HepG2 (cell line): ENCODE data around the gene KRT12. TPM values are rescaled to one million over a fixed set of nuclear protein-coding genes. Genes with fewer than 3 reads are reported as not detected.

ENCODE experiments used
- CC2D1A ChIP-seq: sonication (generic); formaldehyde crosslinking; IDR thresholded peaks from 2 replicates; pipeline ENCODE4 v1.8.1; 2023; ENCODE audit warnings: mild to moderate bottlenecking, missing genetic modification reagents
- HMG20B ChIP-seq: conservative IDR thresholded peaks from 2 replicates; pipeline ENCODE4 v1.6.1; 2016; ENCODE audit warnings: missing genetic modification reagents, missing compliant biosample characterization
- HOXA5 ChIP-seq: sonication (generic); formaldehyde crosslinking; IDR thresholded peaks from 2 replicates; pipeline ENCODE4 v1.4.0; 2020; ENCODE audit warnings: missing genetic modification reagents
- KLF16 ChIP-seq, 2 experiments: sonication (generic) in 1 of 2; formaldehyde crosslinking in 1 of 2; IDR thresholded peaks; 2 replicates each; pipeline versions ENCODE4 v1.6.1 to v1.8.0; 2016 to 2023; ENCODE audit warnings: missing genetic modification reagents in 2 of 2, missing compliant biosample characterization in 1 of 2
- MED13 ChIP-seq: sonication (generic); formaldehyde crosslinking; IDR thresholded peaks from 2 replicates; pipeline ENCODE4 v1.5.0; 2020; ENCODE audit warnings: missing genetic modification reagents
- RBFOX2 ChIP-seq: fragments of 200-400 bp; formaldehyde crosslinking; IDR thresholded peaks from 2 replicates; pipeline ENCODE4 v1.6.1; 2017; ENCODE audit warnings: low read depth, mild to moderate bottlenecking, low read length
- RXRB ChIP-seq: IDR thresholded peaks from 2 replicates; pipeline ENCODE4 v1.6.1; 2016; ENCODE audit warnings: borderline replicate concordance, missing genetic modification reagents, missing compliant biosample characterization
- SMAD3 ChIP-seq: sonication (generic); formaldehyde crosslinking; IDR thresholded peaks from 2 replicates; pipeline ENCODE4 v1.4.0; 2020; ENCODE audit warnings: missing genetic modification reagents
- TGIF2 ChIP-seq: IDR thresholded peaks from 2 replicates; pipeline ENCODE4 v1.6.1; 2016; ENCODE audit warnings: control low read depth, missing compliant biosample characterization
- TOPORS ChIP-seq: sonication (generic); formaldehyde crosslinking; IDR thresholded peaks from 2 replicates; pipeline ENCODE4 v1.8.0; 2023; ENCODE audit warnings: mild to moderate bottlenecking, missing genetic modification reagents
- U2AF2 ChIP-seq: fragments of 200-400 bp; formaldehyde crosslinking; IDR thresholded peaks from 2 replicates; pipeline ENCODE4 v1.6.1; 2017; ENCODE audit warnings: low read depth, mild to moderate bottlenecking, low read length
- ZNF24 ChIP-seq: fragments of 450-650 bp; IDR thresholded peaks from 2 replicates; pipeline ENCODE4 v1.6.1; 2017; ENCODE audit warnings: antibody characterized with exemption, mild to moderate bottlenecking
- ZNF496 ChIP-seq: sonication (generic); formaldehyde crosslinking; IDR thresholded peaks from 2 replicates; pipeline ENCODE4 v1.8.1; 2023; ENCODE audit warnings: mild to moderate bottlenecking, moderate library complexity, missing genetic modification reagents; ENCODE audit not compliant: insufficient replicate concordance
- ZNF558 ChIP-seq: sonication (generic); formaldehyde crosslinking; IDR thresholded peaks from 2 replicates; pipeline ENCODE4 v1.9.0; 2022; ENCODE audit warnings: mild to moderate bottlenecking, missing genetic modification reagents, borderline replicate concordance
- ZNF572 ChIP-seq: sonication (generic); formaldehyde crosslinking; IDR thresholded peaks from 2 replicates; pipeline ENCODE4 v1.5.1; 2020; ENCODE audit warnings: mild to moderate bottlenecking, missing genetic modification reagents
- ZNF614 ChIP-seq: IDR thresholded peaks from 2 replicates; pipeline ENCODE4 v1.6.1; 2018; ENCODE audit warnings: missing biosample characterization, missing genetic modification reagents, inconsistent platforms, borderline replicate concordance
- ZNF776 ChIP-seq: sonication (generic); formaldehyde crosslinking; IDR thresholded peaks from 2 replicates; pipeline ENCODE4 v1.4.0; 2020; ENCODE audit warnings: mild to moderate bottlenecking, missing genetic modification reagents
- polyA plus RNA-seq, 8 experiments: library from polyadenylated mRNA; depleted of rRNA in 3 of 8; stranded (reverse) in 7 of 8; unstranded in 1 of 8; fragments of >200 nt; fragmentation: Illumina TruSeq in 4 of 8; extraction: Trizol in 4 of 8; gene quantifications; 2 replicates each; pipeline versions ENCODE4 v1.2.1 to v1.2.3, GENCODE V29; 2011 to 2016; ENCODE audit warnings: low read depth in 4 of 8, missing spikeins in 1 of 8, mixed read lengths in 1 of 8; ENCODE audit not compliant: insufficient read depth in 1 of 8
- total RNA-seq, 5 experiments: library from RNA; depleted of rRNA; stranded (reverse); fragments of >200 nt; fragmentation: Illumina TruSeq; extraction: Trizol; gene quantifications; 2 replicates each; pipeline ENCODE4 v1.2.3, GENCODE V29; 2016; ENCODE audit warnings: low read depth in 1 of 5
- TF ChIP-seq, protein P1 (sequence below): sonication (generic); formaldehyde crosslinking; IDR thresholded peaks from 2 replicates; pipeline ENCODE4 v1.8.0; 2022; ENCODE audit warnings: low read depth, missing genetic modification reagents
- TF ChIP-seq, protein P2 (sequence below): sonication (generic); formaldehyde crosslinking; IDR thresholded peaks from 2 replicates; pipeline ENCODE4 v1.4.0; 2020; ENCODE audit warnings: missing genetic modification reagents
- TF ChIP-seq, protein P3 (sequence below): sonication (generic); formaldehyde crosslinking; IDR thresholded peaks from 2 replicates; pipeline ENCODE4 v1.8.0; 2022; ENCODE audit warnings: mild to moderate bottlenecking, missing genetic modification reagents
- TF ChIP-seq, protein P4 (sequence below): sonication (generic); formaldehyde crosslinking; IDR thresholded peaks from 2 replicates; pipeline ENCODE4 v1.5.1; 2020; ENCODE audit warnings: mild to moderate bottlenecking, missing genetic modification reagents, moderate library complexity

Gene KRT12
- total and polyA plus RNA-seq, 2 of the 13 experiments (the other 11 are each of a cell fraction or from before 2014, with no cell fraction given) = 0.07 to 0.09 TPM

DNA sequence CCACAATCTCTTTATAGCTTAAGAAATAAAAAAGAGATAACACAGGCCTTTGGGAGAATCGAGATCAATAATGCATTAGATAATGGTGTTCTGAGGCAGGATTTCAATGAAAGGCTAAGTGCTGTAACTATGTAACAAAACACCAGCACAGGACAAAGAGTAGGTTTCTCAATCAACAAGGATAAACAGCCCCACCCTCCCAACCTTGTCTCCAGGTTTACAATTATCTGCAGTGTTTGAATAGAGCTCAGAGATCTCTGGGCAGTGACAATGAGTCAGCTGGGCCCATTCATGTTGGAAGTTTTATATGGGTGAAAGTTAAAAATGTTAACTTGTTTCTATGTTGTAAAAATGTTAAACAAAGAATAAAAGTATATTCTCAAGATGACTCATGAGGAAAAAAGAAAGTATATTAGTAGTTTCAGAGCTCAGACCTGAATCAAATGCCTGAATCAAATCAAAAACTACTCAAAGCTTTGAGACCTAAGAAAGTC lies 35.0 kb upstream of the KRT12 start (continued):
- no peak for TF ChIP-seq ZNF496 (CRISPR knock-in tag)
- TF ChIP-seq ZNF24 = peak; percentile 73; the same call in 1 of the 2 replicates
- no peak for TF ChIP-seq RBFOX2
- no peak for TF ChIP-seq CC2D1A (CRISPR knock-in tag)
- TF ChIP-seq, protein P1, sequence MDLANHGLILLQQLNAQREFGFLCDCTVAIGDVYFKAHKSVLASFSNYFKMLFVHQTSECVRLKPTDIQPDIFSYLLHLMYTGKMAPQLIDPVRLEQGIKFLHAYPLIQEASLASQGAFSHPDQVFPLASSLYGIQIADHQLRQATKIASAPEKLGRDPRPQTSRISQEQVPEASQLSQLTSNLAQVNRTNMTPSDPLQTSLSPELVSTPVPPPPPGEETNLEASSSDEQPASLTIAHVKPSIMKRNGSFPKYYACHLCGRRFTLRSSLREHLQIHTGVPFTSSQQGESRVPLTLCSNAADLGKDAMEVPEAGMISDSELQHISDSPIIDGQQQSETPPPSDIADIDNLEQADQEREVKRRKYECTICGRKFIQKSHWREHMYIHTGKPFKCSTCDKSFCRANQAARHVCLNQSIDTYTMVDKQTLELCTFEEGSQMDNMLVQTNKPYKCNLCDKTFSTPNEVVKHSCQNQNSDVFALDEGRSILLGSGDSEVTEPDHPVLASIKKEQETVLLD (CRISPR knock-in tag) = no peak
- TF ChIP-seq ZNF614 = peak; percentile 92
- TF ChIP-seq ZNF776 (CRISPR knock-in tag) = no peak
- TF ChIP-seq, protein P2, sequence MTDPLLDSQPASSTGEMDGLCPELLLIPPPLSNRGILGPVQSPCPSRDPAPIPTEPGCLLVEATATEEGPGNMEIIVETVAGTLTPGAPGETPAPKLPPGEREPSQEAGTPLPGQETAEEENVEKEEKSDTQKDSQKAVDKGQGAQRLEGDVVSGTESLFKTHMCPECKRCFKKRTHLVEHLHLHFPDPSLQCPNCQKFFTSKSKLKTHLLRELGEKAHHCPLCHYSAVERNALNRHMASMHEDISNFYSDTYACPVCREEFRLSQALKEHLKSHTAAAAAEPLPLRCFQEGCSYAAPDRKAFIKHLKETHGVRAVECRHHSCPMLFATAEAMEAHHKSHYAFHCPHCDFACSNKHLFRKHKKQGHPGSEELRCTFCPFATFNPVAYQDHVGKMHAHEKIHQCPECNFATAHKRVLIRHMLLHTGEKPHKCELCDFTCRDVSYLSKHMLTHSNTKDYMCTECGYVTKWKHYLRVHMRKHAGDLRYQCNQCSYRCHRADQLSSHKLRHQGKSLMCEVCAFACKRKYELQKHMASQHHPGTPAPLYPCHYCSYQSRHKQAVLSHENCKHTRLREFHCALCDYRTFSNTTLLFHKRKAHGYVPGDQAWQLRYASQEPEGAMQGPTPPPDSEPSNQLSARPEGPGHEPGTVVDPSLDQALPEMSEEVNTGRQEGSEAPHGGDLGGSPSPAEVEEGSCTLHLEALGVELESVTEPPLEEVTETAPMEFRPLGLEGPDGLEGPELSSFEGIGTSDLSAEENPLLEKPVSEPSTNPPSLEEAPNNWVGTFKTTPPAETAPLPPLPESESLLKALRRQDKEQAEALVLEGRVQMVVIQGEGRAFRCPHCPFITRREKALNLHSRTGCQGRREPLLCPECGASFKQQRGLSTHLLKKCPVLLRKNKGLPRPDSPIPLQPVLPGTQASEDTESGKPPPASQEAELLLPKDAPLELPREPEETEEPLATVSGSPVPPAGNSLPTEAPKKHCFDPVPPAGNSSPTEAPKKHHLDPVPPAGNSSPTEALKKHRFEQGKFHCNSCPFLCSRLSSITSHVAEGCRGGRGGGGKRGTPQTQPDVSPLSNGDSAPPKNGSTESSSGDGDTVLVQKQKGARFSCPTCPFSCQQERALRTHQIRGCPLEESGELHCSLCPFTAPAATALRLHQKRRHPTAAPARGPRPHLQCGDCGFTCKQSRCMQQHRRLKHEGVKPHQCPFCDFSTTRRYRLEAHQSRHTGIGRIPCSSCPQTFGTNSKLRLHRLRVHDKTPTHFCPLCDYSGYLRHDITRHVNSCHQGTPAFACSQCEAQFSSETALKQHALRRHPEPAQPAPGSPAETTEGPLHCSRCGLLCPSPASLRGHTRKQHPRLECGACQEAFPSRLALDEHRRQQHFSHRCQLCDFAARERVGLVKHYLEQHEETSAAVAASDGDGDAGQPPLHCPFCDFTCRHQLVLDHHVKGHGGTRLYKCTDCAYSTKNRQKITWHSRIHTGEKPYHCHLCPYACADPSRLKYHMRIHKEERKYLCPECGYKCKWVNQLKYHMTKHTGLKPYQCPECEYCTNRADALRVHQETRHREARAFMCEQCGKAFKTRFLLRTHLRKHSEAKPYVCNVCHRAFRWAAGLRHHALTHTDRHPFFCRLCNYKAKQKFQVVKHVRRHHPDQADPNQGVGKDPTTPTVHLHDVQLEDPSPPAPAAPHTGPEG = no peak
- TF ChIP-seq ZNF572 = no peak
- TF ChIP-seq HMG20B (CRISPR knock-in tag) = peak; percentile 70
- TF ChIP-seq U2AF2 = no peak
- TF ChIP-seq MED13 (CRISPR knock-in tag) = no peak
- TF ChIP-seq, protein P3, sequence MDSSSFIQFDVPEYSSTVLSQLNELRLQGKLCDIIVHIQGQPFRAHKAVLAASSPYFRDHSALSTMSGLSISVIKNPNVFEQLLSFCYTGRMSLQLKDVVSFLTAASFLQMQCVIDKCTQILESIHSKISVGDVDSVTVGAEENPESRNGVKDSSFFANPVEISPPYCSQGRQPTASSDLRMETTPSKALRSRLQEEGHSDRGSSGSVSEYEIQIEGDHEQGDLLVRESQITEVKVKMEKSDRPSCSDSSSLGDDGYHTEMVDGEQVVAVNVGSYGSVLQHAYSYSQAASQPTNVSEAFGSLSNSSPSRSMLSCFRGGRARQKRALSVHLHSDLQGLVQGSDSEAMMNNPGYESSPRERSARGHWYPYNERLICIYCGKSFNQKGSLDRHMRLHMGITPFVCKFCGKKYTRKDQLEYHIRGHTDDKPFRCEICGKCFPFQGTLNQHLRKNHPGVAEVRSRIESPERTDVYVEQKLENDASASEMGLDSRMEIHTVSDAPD (CRISPR knock-in tag) = no peak
- TF ChIP-seq, protein P4, sequence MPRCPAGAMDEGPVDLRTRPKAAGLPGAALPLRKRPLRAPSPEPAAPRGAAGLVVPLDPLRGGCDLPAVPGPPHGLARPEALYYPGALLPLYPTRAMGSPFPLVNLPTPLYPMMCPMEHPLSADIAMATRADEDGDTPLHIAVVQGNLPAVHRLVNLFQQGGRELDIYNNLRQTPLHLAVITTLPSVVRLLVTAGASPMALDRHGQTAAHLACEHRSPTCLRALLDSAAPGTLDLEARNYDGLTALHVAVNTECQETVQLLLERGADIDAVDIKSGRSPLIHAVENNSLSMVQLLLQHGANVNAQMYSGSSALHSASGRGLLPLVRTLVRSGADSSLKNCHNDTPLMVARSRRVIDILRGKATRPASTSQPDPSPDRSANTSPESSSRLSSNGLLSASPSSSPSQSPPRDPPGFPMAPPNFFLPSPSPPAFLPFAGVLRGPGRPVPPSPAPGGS (CRISPR knock-in tag) = no peak
- 0 out of 2 replicates have a peak, but pooled peaks have one; percentile 44 for TF ChIP-seq TGIF2 (CRISPR knock-in tag)
- no peak for TF ChIP-seq ZNF558 (CRISPR knock-in tag)
- peak; percentile 91 for TF ChIP-seq SMAD3 (CRISPR knock-in tag)
- 0 out of 2 replicates have a peak, but pooled peaks have one; percentile 59 for TF ChIP-seq TOPORS (CRISPR knock-in tag)
- peak; percentile 44; the same call in 1 of the 2 replicates for TF ChIP-seq HOXA5 (CRISPR knock-in tag)
- TF ChIP-seq RXRB = peak; percentile 99
- peak in 1 of 2 experiments; percentile 94; a peak in 2 of 4 replicates for TF ChIP-seq KLF16 (CRISPR knock-in tag; IDR thresholded peaks at IDR 0.05)
